HUES64 (cell line): Measurements from ENCODE around the gene ZNF83.
A peak's percentile ranks its signal among the peaks of the same experiment; 100 is the strongest.
"Not testable (repeated sequence)": the region's sequence is repeated elsewhere in the genome, so short reads cannot be mapped to it uniquely, and the experiment has no call there.

Experiments
- H3K27ac ChIP-seq: 2 replicates; pipeline ENCODE4 v1.7.0; 2013; ENCODE audit warnings: low read depth, low read length, inconsistent platforms
- H3K27me3 ChIP-seq: 2 replicates; pipeline ENCODE4 v1.6.1; 2013; ENCODE audit warnings: mild to moderate bottlenecking, low read length; ENCODE audit not compliant: insufficient read depth
- H3K36me3 ChIP-seq: 2 replicates; pipeline ENCODE4 v1.6.1; 2013; ENCODE audit warnings: mild to moderate bottlenecking, low read length; ENCODE audit not compliant: insufficient read depth
- H3K4me1 ChIP-seq: 2 replicates; pipeline ENCODE4 v1.6.1; 2013; ENCODE audit warnings: mild to moderate bottlenecking, low read length, moderate library complexity; ENCODE audit not compliant: insufficient read depth
- H3K4me3 ChIP-seq: 2 replicates; pipeline ENCODE4 v1.5.1; 2013; ENCODE audit warnings: mild to moderate bottlenecking, low read length, moderate library complexity
- H3K9ac ChIP-seq: 2 replicates; pipeline ENCODE4 v1.6.1; 2013; ENCODE audit warnings: mild to moderate bottlenecking, low read depth, low read length
- H3K9me3 ChIP-seq: 2 replicates; pipeline ENCODE4 v1.6.1; 2013; ENCODE audit warnings: low read depth, low read length; ENCODE audit not compliant: insufficient read depth
- WGBS: fragments of 150-250, 120-280 bp; methylation state at CpG from one replicate; pipeline ENCODE4 v1.1.7; 2013; ENCODE audit warnings: missing lambda C conversion rate; 5-methylcytosine and 5-hydroxymethylcytosine counted together

Gene ZNF83

DNA sequence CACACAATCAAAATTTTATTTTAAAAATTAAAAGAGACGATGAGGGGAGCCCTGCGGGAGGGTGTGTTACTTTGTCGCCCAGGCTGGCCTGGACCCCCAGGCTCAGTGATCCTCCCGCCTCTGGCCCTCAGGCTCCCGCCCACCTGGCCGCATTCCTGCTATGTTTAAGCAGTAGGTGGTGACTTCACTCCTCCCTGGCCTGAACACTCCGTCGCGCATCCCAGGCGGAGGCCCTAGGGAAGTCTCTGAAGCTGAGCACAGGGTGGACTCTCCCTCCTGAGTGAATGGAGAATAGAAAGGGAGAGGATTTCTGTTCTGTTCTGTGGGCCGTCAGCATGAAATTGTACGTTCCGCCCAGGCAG, 68.5 kb downstream of the ZNF83 start:
- H3K36me3 ChIP-seq, result peaks cover 20% of the 10 kb centered on the region
- peak overlapping the region; percentile 85 for H3K9ac ChIP-seq
- H3K27ac ChIP-seq, result peak overlapping the region; percentile 85
- not testable (repeated sequence) for H3K9me3 ChIP-seq, H3K27me3 ChIP-seq
- H3K4me1 ChIP-seq, result peaks cover 20% of the 10 kb centered on the region
- 6% methylated on average over 13 of the region's 13 CpGs for WGBS
- peak overlapping the region; percentile 87 for H3K4me3 ChIP-seq

DNA sequence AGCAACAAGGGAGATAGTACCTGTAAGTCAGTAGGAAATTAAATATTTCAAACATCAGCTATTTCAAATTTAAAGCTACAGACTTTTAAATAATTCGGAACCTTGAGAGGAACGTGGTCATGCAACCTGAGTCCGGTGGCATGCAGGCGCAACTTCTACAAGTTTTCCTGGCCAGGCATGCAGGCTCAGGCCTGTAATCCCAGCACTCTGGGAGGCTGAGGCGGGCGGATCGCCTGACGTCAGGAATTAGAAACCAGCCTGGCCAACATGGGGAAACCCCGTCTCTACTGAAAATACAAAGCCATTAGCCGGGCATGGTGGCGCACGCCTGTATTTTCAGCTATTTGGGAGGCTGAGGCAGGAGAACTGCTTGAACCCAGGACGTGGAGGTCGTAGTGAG, 70.2 kb downstream of the ZNF83 start:
- no peaks in the 10 kb centered on the region for H3K27me3 ChIP-seq
- H3K9me3 ChIP-seq, result no peaks in the 10 kb centered on the region
- no peak overlapping the region for H3K27ac ChIP-seq
- no peak overlapping the region for H3K4me3 ChIP-seq
- H3K4me1 ChIP-seq, result peaks cover 20% of the 10 kb centered on the region
- WGBS, result 96% methylated on average over 14 of the region's 14 CpGs
- H3K36me3 ChIP-seq, result 0 out of 2 replicates have a peak, but pooled peaks cover 8% of the 10 kb centered on the region
- H3K9ac ChIP-seq, result no peak overlapping the region

DNA sequence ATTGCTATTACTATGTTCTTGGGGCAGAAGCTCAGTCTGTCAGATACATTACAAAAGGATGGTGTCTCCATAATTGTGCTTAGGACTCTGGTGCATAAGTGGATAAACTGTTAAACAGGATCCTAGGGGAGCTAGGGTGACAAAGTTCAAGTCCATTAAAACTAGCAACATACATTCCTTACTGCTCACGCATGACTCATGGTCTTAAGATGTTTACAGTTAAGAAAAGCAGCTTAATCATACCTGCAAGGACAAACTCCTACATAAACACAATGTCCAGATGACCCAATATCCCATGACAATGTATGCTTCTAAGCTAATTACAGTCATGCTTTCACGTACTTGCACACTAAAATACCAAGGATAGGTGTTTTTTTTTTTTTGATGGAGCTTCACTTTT, 71.6 kb downstream of the ZNF83 start:
- WGBS, result 94% methylated on average over 2 of the region's 2 CpGs
- 0 out of 2 replicates have a peak, but pooled peaks cover 4% of the 10 kb centered on the region for H3K36me3 ChIP-seq
- H3K4me1 ChIP-seq, result peaks cover 20% of the 10 kb centered on the region
- H3K9me3 ChIP-seq, result no peaks in the 10 kb centered on the region
- H3K27me3 ChIP-seq, result no peaks in the 10 kb centered on the region
- no peak overlapping the region for H3K4me3 ChIP-seq
- H3K9ac ChIP-seq, result no peak overlapping the region
- no peak overlapping the region for H3K27ac ChIP-seq

DNA sequence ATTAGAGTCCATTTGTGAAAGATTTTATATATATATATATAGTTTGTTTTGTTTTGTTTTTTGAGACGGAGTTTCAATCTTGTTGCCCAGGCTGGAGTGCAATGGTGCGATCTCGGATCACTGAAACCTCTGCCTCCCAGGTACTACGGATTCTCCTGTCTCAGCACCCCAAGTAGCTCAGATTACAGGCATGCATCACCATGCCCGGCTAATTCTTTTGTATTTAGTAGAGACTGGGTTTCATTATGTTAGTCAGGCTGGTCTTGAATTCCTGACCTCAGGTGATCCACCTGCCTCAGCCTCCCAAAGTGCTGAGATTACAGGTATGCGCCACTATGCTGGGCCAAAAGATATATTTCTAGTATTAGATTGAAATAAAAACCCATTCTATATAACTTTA, 72.0 kb downstream of the ZNF83 start:
- 91% methylated on average over 5 of the region's 6 CpGs for WGBS
- H3K4me3 ChIP-seq, result no peak overlapping the region

More for the DNA sequence above, 72.0 kb downstream of the ZNF83 start:
- Histone ChIP-seq H3K27ac (no peak overlapping the region), H3K9me3 (no peaks in the 10 kb centered on the region), H3K36me3 (0 out of 2 replicates have a peak, but pooled peaks cover 4% of the 10 kb centered on the region), H3K4me1 (peaks cover 20% of the 10 kb centered on the region), H3K27me3 (no peaks in the 10 kb centered on the region), H3K9ac (no peak overlapping the region)
